Adrenal gland (tissue), 12 donors: Measurements from ENCODE around the gene CA10. TPM values are rescaled to one million over a fixed set of nuclear protein-coding genes. Genes with fewer than 3 reads are reported as not detected.

Source experiments
- DNase-seq, 7 donors: peaks; one replicate each; pipeline ENCODE4 v3.0.0-alpha.2; 2019 to 2020
- H3K27ac ChIP-seq, 5 donors: fragments of 200-600 bp; sonication (generic) in 4 of 5; 1 replicate in 3 of 5; 2 replicates in 2 of 5; pipeline versions ENCODE4 v1.5.1 to v1.8.0; 2016 to 2020; ENCODE audit warnings: mild to moderate bottlenecking in 1 of 5
- H3K27me3 ChIP-seq: fragments of 200-600 bp; 2 replicates; pipeline ENCODE4 v1.8.0; 2021
- H3K36me3 ChIP-seq, 2 donors: fragments of 200-600 bp; replicated peaks in 1 of 2; 1 replicate in 1 of 2; 2 replicates in 1 of 2; pipeline versions ENCODE4 v1.5.1 to v1.8.0; 2018 to 2022
- H3K4me1 ChIP-seq, 2 donors: fragments of 200-600 bp; replicated peaks in 1 of 2; 1 replicate in 1 of 2; 2 replicates in 1 of 2; pipeline versions ENCODE4 v1.5.1 to v1.8.0; 2018 to 2021
- H3K4me3 ChIP-seq, 4 donors: fragments of 200-600 bp; sonication (generic) in 3 of 4; one replicate each; pipeline ENCODE4 v1.5.1; 2016 to 2018
- H3K9me3 ChIP-seq, 3 donors: fragments of 200-600 bp; sonication (generic) in 1 of 3; replicated peaks in 1 of 3; 1 replicate in 2 of 3; 2 replicates in 1 of 3; pipeline versions ENCODE4 v1.5.1 to v1.8.0; 2016 to 2021
- CTCF ChIP-seq, 6 experiments: fragments of 450-650 bp in 4 of 6; fragments of 200-600 bp in 2 of 6; sonication (generic) in 1 of 6; IDR thresholded peaks; 1 replicate in 5 of 6; 2 replicates in 1 of 6; pipeline versions ENCODE4 v1.5.1 to v1.8.0; 2016 to 2021; ENCODE audit warnings: antibody characterized with exemption in 6 of 6, mild to moderate bottlenecking in 2 of 6, moderate library complexity in 1 of 6
- POLR2A ChIP-seq, 2 donors: fragments of 450-650 bp; IDR thresholded peaks; one replicate each; pipeline ENCODE4 v1.6.1; 2017; ENCODE audit warnings: antibody characterized with exemption in 2 of 2, mild to moderate bottlenecking in 2 of 2, moderate library complexity in 1 of 2
- WGBS, 4 donors: extraction: QIAGEN DNeasy Blood & Tissue Kit in 2 of 4; methylation state at CpG; one replicate each; pipeline versions ENCODE4 v1.1.5 to v1.1.7; 2013 to 2017; 5-methylcytosine and 5-hydroxymethylcytosine counted together
- intact Hi-C, 2 donors: fragments of 100-400 bp; cut with DNase I; formaldehyde crosslinking; loops; one replicate each; pipeline versions ENCODE4 v1.14.1 to v1.15.0; 2022 to 2023
- polyA plus RNA-seq, 3 donors: library from polyadenylated mRNA; stranded (reverse); fragments of 200-250 nt in 2 of 3; fragments of 350-450 nt in 1 of 3; fragmentation: Illumina TruSeq in 1 of 3; extraction: RNeasy Lipid Tissue Mini Kit (QIAGEN cat#74804) in 1 of 3; gene quantifications; one replicate each; pipeline ENCODE4 v1.2.3, GENCODE V29; 2013 to 2014
- total RNA-seq, 9 donors: library from RNA; depleted of rRNA in 4 of 9; stranded (reverse); fragments of >200 nt in 4 of 9; fragments of 120-200 nt in 1 of 9; fragmentation: NEBNext Ultra II Directional in 1 of 9; extraction: Animal tissue kit (Norgen Biotek cat#: 25700) in 1 of 9; gene quantifications; one replicate each; pipeline versions ENCODE4 v1.1.0 to v1.2.4, GENCODE V29; 2013 to 2023
- donor health status: healthy with polysubstance abuse.
- donor health status: Bipolar disorder and iron deficiency.
- donor health status: DM: yes; HTN: yes; CAD: no.
- donor health status: DM: no; HTN: no; CAD: no.
- donor health status: DM: no; HTN: no; CAD: no.
- donor health status: DM: yes; HTN: yes; CAD: no.

CA10 gene
- total and polyA plus RNA-seq, 12 donors = 0.27 to 3.1 (median 2.5) TPM; not detected in 5

GRCh38 chr17:51820766-51821165 is 337.7 kb downstream of the CA10 start:
- Histone ChIP-seq H3K27ac (no peak overlapping the region), H3K9me3 (no peaks in the 10 kb centered on the region), H3K4me3 (no peak overlapping the region), H3K36me3 (no peaks in the 10 kb centered on the region), H3K27me3 (no peaks in the 10 kb centered on the region), H3K4me1 (no peaks in the 10 kb centered on the region)
- intact Hi-C loops = no loop called here
- DNase-seq = no peak
- 57 to 79% (median 64%) methylated on average over 1 of the region's 1 CpG for WGBS, 4 donors
- TF ChIP-seq POLR2A (IDR thresholded peaks at IDR 0.05) (no peak), CTCF (IDR thresholded peaks at IDR 0.05) (no peak)

- WGBS, 4 donors = 78 to 87% (median 80%) methylated on average over 6 of the region's 6 CpGs
- no peaks in the 10 kb centered on the region for H3K27me3 ChIP-seq
- H3K9me3 ChIP-seq = no peaks in the 10 kb centered on the region
- DNase-seq = no peak
- no peaks in the 10 kb centered on the region for H3K4me1 ChIP-seq
- no peaks in the 10 kb centered on the region for H3K36me3 ChIP-seq
- H3K27ac ChIP-seq = no peak overlapping the region
- TF ChIP-seq POLR2A (IDR thresholded peaks at IDR 0.05) (no peak), CTCF (IDR thresholded peaks at IDR 0.05) (no peak)
- intact Hi-C loops = no loop called here
- H3K4me3 ChIP-seq = no peak overlapping the region
Observed at GRCh38 chr17:51820252-51820651, 338.3 kb downstream of the CA10 start.

GRCh38 chr17:51819341-51820219 is 338.9 kb downstream of the CA10 start:
- Histone ChIP-seq H3K4me3 (no peak overlapping the region), H3K9me3 (no peaks in the 10 kb centered on the region), H3K27me3 (no peaks in the 10 kb centered on the region), H3K4me1 (no peaks in the 10 kb centered on the region), H3K27ac (no peak overlapping the region), H3K36me3 (no peaks in the 10 kb centered on the region)
- intact Hi-C loops = no loop called here
- WGBS, 4 donors = 64 to 73% (median 67%) methylated on average over 5 to 6 of the region's 6 CpGs
- TF ChIP-seq CTCF (IDR thresholded peaks at IDR 0.05) = no peak
- no peak for TF ChIP-seq POLR2A (IDR thresholded peaks at IDR 0.05)
- DNase-seq = no peak

- intact Hi-C loops = no loop called here
- DNase-seq = no peak
- TF ChIP-seq POLR2A (IDR thresholded peaks at IDR 0.05) = no peak
- TF ChIP-seq CTCF (IDR thresholded peaks at IDR 0.05) = no peak
- H3K27me3 ChIP-seq = no peaks in the 10 kb centered on the region
- H3K27ac ChIP-seq = no peak overlapping the region
- H3K9me3 ChIP-seq = no peaks in the 10 kb centered on the region
- WGBS, 4 donors = 24 to 64% (median 49%) methylated on average over 1 of the region's 1 CpG
- H3K4me1 ChIP-seq = no peaks in the 10 kb centered on the region
- H3K4me3 ChIP-seq = no peak overlapping the region
- H3K36me3 ChIP-seq = no peaks in the 10 kb centered on the region
Observed at GRCh38 chr17:51818777-51819176, 339.7 kb downstream of the CA10 start.
